GM18907 (cell line): ENCODE measurements around the gene CD164L2.

Source experiments
- ATAC-seq: cut with Tn5 transposase; IDR thresholded peaks from one replicate; pipeline ENCODE4 v1.9.1; 2021; ENCODE audit warnings: mild to moderate bottlenecking, moderate library complexity; ENCODE audit not compliant: unreplicated experiment

The CD164L2 gene

DNA sequence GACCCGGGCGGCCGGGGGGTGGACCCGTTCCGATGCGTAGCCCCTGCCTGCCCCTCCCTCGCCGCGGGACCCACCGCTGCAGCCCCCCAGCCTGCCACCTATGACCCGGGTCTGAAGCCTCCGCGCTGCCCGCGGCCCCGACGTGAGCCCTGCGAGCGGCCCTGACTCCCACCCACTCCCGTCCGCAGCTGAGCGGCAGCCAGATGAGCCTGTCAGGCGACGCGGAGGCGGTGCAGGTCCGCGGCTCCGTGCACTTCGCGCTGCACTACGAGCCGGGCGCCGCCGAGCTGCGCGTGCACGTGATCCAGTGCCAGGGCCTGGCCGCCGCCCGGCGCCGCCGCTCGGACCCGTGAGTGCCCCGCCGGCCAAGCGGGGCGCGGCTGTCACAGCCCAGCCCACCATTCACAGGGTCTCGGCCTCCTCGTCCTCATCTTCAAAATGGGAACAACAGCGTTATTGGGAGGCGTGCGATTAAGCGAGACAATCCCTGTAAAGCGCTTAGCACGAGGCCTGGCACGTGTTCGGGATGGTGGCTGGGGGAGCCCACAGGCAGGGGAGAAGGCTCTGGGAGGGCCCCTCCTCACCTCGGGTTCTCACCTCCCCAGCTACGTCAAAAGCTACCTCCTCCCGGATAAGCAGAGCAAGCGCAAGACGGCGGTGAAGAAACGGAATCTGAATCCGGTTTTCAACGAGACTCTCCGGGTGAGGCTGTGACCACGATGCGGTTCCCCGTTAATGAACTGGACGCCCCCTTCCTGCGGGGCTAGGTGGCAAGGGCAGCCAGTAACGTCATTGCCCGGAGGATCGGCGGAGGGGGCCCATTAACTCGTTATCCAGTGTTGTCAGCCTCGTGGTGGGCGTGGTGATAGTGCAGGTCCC is 33.1 kb downstream of the CD164L2 start:
- ATAC-seq, result no peak

DNA sequence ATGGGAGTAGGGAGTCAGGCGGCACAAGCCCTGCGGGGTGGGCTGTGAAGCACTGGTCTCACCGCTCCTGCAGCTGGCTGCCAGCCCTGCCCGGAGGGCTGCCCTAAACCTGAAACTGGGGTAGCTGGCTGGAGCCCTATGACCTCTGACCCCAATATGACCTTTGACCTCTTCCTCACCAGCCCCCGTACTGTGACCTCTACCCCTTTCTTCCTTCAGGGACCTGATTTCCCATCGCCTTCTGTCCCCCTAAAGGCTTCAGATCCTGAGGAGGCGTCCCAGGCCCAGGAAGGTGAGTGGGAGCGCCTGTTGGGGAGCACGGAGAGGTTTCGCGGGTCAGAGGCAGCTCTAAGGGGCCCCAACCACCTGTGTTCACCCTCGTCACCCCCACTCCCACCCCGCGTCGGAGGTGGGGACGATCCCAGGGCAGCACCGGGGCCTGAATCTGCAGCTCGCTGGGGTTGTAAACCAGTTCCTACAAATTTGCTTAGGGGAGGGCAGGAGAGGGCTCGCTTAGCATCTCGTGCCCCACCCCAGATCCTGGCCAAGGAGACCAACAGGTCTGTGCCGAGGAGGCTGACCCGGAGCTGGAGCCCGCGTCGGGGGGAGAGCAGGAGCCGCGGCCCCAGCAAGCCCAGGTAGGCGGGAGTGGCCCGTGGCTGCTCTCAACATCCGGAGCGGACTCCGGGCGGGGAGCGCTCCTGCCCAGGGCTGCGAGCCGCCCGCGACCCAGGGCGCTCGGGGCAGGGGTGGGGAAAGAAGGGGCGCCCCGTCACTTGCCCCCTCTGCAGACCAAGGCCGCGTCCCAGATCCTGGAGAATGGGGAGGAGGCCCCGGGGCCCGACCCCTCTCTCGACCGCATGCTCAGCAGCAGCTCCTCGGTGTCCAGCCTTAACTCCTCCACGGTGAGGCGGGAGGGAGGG is 34.0 kb downstream of the CD164L2 start:
- ATAC-seq, result no peak

- ATAC-seq, result no peak
These were observed 36.0 kb downstream of the CD164L2 start for GRCh38 chr1:27346991-27347624.

GRCh38 chr1:27346357-27346756 is 36.8 kb downstream of the CD164L2 start:
- no peak for ATAC-seq

- no peak for ATAC-seq
These were observed 37.9 kb downstream of the CD164L2 start for GRCh38 chr1:27345272-27345671.

DNA sequence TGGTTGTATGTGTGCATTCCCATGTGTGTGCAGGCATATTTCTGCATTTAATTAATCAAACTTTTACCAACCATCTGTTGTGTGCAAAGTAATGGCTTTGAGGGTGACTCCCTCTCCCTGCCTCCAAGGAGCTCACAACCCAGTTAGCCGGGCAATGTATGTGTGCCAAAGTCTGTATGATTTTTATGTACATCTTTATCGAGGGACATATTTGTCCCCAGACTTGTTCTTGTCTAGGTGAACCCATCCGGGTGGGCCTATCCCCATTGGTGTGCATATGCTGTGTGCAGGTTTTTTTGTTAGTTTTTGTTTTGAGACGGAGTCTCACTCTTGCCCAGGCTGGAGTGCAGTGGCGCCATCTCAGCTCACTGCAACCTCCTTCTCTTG is 39.5 kb downstream of the CD164L2 start:
- ATAC-seq, result no peak

DNA sequence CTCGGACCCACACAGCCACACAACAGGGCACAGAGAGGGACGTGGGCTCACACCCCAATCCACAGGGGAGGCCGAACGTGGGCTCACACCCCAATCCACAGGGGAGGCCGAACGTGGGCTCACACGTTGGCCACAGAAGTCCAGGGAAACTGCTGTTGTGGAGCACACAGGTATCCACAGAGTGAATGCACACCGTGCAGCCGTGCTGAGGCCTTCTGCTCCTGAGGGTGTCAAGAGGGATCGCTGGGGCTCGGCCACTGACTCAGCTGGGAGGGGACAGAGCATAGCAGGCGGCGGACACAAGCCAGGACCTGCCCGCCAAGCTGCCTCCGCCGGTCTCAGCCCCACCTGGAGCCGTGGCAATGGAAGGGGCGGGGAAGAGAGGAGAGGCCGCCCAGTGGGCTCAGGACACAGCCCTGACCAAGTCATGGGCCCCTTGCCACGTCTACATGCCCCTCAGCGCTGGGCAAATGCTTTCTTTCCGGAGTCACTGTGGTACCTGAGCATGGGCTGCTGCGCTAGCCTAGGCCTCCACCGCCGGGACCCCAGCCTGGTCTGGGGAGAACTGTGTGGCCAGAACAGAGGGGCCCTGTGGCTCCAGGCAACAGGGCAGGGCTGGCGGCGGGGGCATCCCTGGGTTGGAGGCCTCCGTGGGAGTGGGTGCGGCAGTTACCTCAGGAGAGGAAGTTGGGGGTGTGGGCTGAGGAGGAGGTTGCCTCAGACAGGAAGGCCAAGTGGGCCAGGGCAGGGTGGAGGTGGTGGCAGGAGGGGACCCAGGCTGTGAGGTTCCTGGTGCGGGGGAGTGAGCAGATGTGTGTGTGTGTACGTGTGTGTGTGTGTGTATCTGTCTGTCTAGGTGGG is 40.1 kb downstream of the CD164L2 start:
- ATAC-seq, result peak; percentile 48

- peak; percentile 14 for ATAC-seq
These were observed 40.7 kb downstream of the CD164L2 start for GRCh38 chr1:27342391-27342777.

DNA sequence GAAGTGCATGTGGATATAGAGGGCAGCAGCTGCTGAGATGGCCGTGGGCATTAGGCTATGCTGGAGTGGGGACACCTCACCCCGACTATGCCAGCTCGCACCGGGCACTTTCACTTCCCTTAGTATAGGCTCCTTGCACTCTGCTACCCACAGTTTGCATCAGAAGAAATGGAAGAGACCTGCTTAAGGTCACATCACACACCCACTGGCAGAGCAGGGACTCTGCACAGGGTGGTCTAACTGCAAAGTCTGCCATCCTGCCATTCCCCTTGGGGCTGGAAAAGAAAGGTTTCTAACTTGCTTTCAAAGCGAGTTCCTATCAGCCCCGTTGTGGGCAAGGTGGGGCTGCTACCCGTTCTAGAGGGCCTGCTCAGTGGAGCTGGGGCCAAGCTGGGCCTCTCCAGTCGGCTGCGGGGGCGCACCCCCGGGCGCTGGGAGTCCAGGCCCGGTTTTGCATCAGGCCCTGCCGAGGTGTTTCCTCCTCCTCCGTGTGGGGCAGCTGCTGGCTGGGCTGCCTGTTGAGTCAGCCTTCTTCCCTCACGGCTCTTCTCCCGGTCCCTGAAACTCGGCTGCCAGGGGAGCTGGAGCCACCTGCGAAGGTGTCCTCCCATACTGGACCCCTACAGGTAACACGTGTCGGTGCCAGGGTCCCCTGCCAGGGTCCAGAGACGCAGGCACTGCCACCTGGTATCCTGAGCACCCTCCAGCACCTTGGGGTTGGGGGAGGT is 41.4 kb downstream of the CD164L2 start, which contains the start of gene SYTL1:
Gene SYTL1, plus strand, starts transcription at position 498 of the 728 bp plus-strand sequence. CDS start 3,313 bp downstream, outside the sequence.
- ATAC-seq, result peak; percentile 49

DNA sequence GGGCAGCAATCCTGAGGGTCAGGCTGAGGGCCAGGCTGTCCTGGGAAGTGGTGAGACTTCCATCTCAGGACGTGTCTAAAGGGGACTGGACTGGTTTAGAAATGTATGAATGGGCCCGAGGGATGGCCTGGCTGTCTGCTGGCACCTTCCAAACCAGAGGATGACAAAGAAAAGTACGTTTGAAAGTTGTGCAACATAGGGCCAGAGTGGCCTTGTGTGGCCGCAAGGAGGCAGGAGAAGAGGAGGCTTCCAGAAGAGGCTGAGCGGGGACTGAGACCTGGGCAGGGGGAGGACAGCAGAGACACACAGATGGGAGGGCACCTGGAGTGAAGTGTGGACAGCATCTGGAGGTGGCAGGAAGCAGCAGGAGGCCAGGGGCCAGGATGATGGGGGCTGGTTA is 43.9 kb downstream of the CD164L2 start:
- no peak for ATAC-seq

- no peak for ATAC-seq
These were observed 44.4 kb downstream of the CD164L2 start for GRCh38 chr1:27338751-27339150.

DNA sequence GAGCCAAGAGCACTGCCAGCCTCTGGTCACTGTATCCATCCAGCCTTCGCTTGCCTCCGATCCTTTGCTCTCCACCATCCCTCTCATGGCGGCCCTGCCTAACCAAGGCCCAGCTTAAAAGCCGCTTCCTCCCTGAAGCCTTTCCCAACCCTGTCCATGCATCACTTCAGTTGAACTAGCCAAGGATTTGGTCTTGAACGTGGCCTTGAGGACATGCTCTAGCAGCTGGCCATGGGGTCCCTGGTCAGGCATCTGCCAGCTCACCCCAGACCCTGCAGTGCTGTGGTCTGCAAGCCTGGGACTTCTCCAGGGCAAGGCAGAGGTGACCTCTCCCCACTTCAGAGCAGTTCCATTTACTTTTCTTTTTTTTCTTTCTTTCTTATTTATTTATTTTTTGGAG is 46.4 kb downstream of the CD164L2 start:
- ATAC-seq, result no peak

DNA sequence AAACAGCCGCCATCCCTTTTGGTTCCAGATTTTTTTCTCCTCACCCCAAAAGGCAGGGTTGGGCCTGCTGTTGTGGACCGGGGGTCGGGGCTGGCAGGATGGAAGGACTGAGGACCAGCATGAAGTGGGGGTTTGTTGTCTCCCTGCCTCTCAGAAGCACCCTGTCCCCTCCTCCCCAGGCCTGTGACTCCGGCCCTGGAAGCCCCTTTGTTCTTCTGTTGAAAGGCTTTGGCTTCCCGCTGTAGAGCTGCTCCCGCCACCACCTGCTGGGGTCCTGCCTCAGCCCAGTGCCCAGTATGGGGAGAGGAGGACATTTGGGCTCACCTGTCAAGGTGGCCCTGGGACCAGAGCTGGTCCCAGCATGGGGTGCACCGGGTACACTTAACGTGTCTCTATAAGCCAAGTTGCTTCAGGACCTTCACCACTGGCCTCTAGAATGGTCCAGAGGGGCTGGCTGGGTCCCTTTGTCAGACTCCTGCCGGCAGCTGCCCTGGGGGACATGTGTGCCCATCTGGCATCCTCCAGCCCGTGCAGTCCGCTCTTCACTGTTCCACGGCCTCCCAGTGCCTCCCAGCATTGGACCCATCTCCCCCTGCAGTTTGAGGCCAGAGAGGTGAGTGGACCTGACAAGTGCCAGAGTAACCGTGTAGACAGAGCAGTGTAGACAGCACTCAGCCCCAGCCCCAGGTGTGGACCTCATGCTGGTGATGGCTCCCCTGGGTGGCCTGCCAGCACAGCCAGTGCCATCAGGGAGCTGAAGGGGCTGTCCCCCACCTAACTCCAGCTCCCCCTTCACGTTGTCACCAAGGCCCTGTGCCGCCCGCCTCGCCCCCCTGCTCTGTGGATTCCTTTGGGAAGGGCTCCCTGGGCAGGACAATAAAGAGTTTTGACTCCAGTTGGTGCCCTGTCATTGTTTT is 47.4 kb downstream of the CD164L2 start:
- ATAC-seq, result no peak

DNA sequence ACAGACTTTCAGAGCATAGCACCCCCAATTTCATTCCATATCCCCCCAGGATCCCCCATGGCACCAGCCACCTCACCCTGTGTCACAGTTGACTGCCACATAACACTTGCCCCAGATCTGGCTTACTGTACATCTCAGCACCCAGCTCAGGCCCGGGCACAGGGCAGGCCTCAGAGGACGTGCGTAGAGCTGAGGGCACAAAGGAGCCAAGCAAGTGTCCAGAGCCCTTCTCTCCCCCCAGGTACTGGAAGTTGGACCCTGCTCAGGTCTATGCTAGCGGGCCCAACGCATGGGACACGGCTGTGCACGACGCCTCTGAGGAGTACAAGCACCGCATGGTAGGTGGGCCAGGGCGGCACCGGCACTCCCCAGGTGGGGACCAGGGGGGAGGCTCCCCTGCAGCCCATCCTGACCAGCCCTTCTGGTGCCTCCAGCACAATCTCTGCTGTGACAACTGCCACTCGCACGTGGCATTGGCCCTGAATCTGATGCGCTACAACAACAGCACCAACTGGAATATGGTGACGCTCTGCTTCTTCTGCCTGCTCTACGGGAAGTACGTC is 49.3 kb downstream of the CD164L2 start:
- ATAC-seq, result no peak

DNA sequence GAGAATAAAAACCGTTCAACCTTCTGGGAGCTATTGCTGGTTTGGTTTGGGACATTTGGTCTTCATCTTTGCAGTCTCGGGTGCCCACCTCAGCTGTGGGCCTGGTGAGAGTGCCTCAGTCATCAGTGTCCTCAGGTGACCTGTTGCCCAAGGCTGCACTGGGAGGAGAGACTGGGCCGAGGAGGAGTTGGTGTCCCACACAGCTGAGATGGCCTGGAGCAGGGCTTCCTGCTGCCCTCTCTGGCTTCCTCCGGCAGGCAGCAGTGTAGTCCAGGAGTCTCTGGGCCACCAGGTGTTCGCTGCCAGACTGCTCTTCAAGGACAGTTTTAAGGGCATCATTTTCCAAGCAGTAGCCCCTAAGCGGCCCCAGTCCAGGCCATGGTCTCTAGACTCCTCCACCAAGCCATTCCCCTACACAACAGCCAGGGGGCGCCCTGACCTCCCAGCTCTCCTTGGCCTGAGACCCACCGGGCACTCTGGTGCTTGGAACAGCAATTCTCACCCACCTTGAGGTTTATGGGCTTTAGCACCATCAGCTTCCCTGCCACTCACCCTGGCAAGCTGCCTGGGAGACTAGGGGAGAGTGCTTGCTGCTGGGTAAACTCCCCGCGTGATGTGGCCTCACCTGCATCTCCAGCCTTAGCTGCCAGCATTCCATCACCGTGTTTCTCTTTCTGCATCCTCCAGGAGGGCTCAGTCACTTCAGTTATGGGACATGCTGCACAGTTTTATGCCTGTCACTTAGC is 50.4 kb downstream of the CD164L2 start:
- no peak for ATAC-seq

GRCh38 chr1:27331922-27332321 is 51.2 kb downstream of the CD164L2 start:
- ATAC-seq, result no peak

DNA sequence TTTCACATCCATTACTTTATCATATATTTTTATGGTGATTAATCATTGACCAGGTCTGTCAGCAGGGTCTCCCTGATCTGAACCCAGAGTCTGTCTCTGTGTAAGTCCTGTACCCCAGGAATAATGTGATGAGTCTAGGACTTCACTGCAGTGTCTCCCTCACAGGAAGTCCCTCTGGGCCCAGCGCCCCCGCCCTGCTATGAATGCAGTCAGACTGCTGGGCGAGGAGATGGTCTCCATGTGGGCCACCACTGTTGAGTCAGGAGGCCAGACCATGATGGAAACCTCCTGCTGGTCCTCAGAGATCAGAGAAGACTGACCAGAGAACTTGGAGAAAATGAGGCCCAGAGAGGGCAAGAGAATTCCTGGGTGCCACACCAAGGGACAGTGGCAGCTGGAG is 51.7 kb downstream of the CD164L2 start:
- ATAC-seq, result no peak

DNA sequence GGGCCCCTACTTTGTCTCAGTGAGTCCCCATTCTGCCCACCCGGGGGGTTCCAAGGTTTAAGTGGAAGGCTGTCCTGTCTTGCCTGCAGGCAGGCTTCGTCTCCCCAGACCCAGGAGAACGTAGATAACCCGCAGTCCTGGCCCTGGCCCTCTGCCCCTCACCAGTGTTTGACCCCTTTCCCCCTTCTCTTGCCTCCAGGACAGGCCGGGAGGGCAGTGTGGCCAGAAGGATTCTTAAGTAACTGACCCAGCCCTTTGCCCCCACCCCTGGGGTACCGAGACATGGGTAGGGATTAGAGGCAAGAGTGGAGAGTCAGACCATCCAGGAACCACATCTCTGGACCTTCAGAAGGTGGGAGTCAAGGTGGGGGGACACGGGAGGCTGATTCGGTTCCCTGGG is 52.3 kb downstream of the CD164L2 start:
- ATAC-seq, result no peak
